T-helper 2 cell treated with Interferon-gamma antibody and Interleukin-4, amounts not matched to agents 5 μg/mL and 100 μg/mL, for 36 hours (primary cell): Measurements from ENCODE around the gene TBC1D19.
"Not testable (repeated sequence)": the region's sequence is repeated elsewhere in the genome, so short reads cannot be mapped to it uniquely, and the experiment has no call there.

Experiments used
- DNase-seq: peaks from one replicate; pipeline ENCODE4 v3.0.0; 2021; ENCODE audit warnings: low spot score
- H3K27ac Mint-ChIP-seq: one replicate; pipeline ENCODE4 v1.8.0; 2021; ENCODE audit warnings: mild to moderate bottlenecking, mixed read lengths
- H3K27me3 Mint-ChIP-seq: one replicate; pipeline ENCODE4 v1.8.0; 2021; ENCODE audit warnings: low read depth, mixed read lengths
- H3K36me3 Mint-ChIP-seq: one replicate; pipeline ENCODE4 v1.8.0; 2021; ENCODE audit warnings: low read depth, mixed read lengths
- H3K4me1 Mint-ChIP-seq: one replicate; pipeline ENCODE4 v1.8.0; 2021; ENCODE audit warnings: low read depth, mixed read lengths
- H3K4me3 Mint-ChIP-seq: one replicate; pipeline ENCODE4 v1.8.0; 2022; ENCODE audit warnings: mild to moderate bottlenecking, moderate library complexity, mixed read lengths
- H3K9me3 Mint-ChIP-seq: one replicate; pipeline ENCODE4 v1.8.0; 2021; ENCODE audit warnings: mixed read lengths

TBC1D19 gene, protein sequence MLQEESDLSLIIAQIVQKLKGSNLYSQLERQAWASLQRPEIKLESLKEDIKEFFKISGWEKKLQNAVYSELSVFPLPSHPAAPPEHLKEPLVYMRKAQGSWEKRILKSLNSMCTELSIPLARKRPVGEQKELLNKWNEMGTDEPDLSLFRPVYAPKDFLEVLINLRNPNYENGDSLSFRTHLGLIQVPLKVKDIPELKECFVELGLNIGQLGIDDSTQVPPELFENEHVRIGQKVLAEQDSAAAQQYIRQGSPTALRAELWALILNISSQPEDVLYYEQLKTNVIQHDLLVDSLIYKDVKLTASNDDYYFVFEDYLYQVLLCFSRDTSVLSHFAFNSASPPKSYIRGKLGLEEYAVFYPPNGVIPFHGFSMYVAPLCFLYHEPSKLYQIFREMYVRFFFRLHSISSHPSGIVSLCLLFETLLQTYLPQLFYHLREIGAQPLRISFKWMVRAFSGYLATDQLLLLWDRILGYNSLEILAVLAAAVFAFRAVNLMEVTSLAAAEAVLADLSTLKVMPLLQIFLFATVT

DNA sequence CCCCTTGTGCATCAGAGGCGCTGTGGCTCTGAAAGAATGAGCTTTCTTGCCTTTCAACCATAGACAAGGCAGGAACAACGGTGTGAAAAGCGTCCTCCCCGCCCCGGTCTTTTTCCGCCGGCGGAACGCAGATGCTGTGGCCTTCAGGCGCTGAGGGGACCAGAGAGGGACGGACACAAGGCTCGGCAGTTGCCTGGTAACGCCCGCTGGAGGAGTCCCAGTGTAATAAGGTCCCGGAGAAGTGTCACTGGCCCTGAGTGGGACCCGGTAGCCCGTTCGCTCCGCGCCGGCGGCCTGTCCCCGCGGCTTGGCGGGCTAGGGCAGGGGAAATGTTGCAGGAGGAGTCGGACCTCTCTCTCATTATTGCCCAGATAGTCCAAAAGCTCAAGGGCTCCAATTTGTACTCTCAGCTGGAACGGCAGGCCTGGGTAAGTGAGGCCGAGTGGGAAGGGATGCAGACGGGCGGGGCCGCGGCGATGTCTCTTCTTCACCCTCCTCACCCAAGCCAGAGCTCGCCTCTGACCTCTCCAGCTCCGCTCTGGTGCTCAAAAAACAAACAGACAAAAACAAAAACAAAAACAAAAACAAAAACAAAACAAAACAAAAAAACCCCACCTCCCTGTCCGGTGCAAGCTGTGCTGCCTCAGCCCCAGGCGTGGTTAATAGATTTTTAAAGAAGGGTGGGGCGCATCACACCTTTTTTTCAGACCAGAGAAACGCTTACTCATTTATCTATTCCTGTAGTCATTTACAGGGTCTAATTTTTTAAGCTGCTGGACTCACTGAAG, at the start of gene TBC1D19:
TBC1D19 (plus strand) TSS at position 220 of the 788 bp plus-strand sequence; CDS start at position 330, 110 bp downstream.
- peak within 1 kb of the TSS; percentile 97 for H3K4me3 Mint-ChIP-seq
- H3K36me3 Mint-ChIP-seq, result no peaks in the 10 kb centered on the region
- peak; percentile 87 for DNase-seq
- peak within 1 kb of the TSS; percentile 94 for H3K27ac Mint-ChIP-seq
- peaks cover 20% of the 10 kb centered on the region for H3K4me1 Mint-ChIP-seq
- H3K27me3 Mint-ChIP-seq, result no peaks in the 10 kb centered on the region
- H3K9me3 Mint-ChIP-seq, result peaks cover 7% of the 10 kb centered on the region

DNA sequence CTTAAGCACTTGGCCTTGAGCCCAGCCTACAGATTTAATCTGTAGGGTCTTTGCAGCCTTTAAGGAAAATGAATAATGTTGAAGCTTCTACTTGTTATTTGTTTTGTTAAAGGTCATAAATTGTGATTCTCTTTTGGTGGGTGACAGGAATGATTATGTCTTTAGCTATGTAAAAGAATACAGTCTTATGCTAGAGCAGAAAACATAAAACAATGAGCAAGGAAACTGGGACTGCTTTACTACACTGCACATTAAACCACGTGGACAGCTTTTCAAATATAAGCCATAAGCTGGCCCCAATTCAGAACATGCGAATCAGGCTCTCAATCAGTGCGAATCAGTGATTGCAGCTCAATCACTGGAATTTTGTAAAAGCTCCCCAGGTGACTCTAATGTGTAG, 40.9 kb upstream of the TBC1D19 start:
- H3K9me3 Mint-ChIP-seq, result peaks cover 25% of the 10 kb centered on the region
- no peak for DNase-seq
- H3K27ac Mint-ChIP-seq, result no peak overlapping the region
- no peaks in the 10 kb centered on the region for H3K36me3 Mint-ChIP-seq
- no peaks in the 10 kb centered on the region for H3K4me1 Mint-ChIP-seq
- H3K4me3 Mint-ChIP-seq, result no peak overlapping the region
- H3K27me3 Mint-ChIP-seq, result no peaks in the 10 kb centered on the region

DNA sequence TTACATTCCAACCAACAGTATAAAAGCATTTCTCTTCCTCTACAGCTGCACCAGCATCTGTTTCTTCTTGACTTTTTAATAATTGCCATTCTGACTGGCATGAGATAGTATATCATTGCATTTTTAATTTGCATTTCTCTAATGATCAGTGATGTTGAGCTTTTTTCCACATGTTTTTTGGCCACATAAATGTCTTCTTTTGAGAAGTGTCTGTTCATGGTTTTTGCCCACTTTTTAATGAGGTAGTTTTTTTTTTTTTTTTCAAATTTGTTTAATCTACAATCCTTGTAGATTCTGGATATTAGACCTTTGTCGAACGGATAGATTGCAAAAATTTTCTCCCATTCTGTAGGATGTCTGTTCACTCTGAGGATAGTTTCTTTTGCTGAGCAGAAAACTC, 39.5 kb upstream of the TBC1D19 start:
- Mint-ChIP-seq H3K27me3 (peaks cover 3% of the 10 kb centered on the region), H3K36me3 (no peaks in the 10 kb centered on the region), H3K27ac (no peak overlapping the region), H3K9me3 (peaks cover 31% of the 10 kb centered on the region), H3K4me3 (no peak overlapping the region), H3K4me1 (no peaks in the 10 kb centered on the region)
- DNase-seq, result no peak

DNA sequence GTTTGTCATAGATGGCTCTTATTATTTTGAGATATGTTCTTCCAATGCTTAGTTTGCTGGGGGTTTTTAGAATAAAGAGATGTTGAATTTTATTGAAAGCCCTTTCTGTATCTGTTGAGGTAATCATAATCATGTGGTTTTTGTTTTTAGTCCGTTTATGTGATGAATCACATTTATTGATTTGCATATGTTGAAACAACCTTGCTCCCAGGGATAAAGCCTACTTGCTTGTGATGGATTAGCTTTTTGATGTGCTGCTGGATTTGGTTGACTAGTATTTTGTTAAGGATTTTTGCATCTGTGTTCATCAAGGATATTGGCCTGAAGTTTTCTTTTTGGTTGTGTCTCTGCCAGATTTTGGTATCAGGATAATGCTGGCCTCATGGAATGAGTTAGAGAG, 35.5 kb upstream of the TBC1D19 start:
- H3K27me3 Mint-ChIP-seq, H3K4me1 Mint-ChIP-seq, H3K27ac Mint-ChIP-seq, H3K4me3 Mint-ChIP-seq, DNase-seq, H3K36me3 Mint-ChIP-seq: not testable (repeated sequence)
- peaks cover 30% of the 10 kb centered on the region for H3K9me3 Mint-ChIP-seq

DNA sequence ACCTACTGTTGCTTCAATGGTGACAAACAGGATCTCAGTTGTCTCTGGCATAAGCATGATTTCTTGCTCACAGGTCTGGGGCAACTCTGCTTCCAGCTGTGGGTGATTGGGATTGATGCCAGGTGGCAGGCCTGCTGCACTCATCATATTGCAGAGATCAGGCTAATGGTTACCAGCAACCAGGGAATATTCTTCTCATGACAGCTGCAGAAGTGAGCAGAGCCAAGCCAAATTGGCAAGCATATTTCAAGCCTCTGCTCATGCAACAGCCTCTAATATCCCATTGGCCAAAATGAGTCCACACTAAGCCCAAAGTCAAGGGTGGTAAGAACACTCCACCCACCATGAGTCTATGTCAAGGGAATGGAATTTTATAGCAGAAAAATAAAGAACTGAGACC, 26.7 kb upstream of the TBC1D19 start:
- Mint-ChIP-seq H3K27me3 (peaks cover 8% of the 10 kb centered on the region), H3K36me3 (no peaks in the 10 kb centered on the region), H3K4me1 (no peaks in the 10 kb centered on the region), H3K9me3 (peaks cover 12% of the 10 kb centered on the region), H3K27ac (no peak overlapping the region), H3K4me3 (no peak overlapping the region)
- no peak for DNase-seq

DNA sequence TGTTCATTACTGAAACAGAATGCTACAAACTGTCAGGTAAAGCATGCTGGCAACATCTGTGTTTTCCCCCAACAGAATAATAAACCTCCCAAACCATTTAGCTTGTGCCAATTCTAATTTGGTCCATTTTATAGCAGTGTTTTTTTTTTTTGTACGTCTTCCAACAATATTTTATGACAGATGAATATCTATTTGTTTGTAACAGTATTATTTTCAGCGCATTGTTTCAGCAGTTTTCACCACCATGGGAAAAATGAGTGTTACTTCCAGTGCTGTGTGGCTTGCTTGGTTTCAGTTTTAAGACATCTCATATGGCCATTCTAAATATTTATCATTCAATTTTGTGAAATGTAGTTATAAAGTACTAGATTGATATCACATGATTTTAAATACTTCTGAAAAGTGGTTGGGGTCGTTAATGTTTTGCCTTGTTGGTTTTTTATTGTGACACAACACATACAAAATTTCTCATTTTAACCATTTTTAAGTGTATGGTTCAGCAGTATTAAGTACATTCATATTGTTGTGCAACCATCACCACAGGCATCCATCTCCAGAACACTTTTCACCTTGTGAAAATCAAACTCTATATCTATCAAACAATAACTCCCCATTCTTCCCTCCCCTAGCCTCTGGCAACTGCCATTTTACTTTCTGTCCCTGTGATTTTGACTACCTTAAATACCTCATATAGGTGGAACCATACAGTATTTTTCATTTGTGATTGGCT, 25.6 kb upstream of the TBC1D19 start:
- no peak overlapping the region for H3K4me3 Mint-ChIP-seq
- no peak overlapping the region for H3K27ac Mint-ChIP-seq
- H3K4me1 Mint-ChIP-seq, result no peaks in the 10 kb centered on the region
- no peaks in the 10 kb centered on the region for H3K36me3 Mint-ChIP-seq
- H3K9me3 Mint-ChIP-seq, result peaks cover 11% of the 10 kb centered on the region
- no peak for DNase-seq
- peaks cover 13% of the 10 kb centered on the region for H3K27me3 Mint-ChIP-seq

DNA sequence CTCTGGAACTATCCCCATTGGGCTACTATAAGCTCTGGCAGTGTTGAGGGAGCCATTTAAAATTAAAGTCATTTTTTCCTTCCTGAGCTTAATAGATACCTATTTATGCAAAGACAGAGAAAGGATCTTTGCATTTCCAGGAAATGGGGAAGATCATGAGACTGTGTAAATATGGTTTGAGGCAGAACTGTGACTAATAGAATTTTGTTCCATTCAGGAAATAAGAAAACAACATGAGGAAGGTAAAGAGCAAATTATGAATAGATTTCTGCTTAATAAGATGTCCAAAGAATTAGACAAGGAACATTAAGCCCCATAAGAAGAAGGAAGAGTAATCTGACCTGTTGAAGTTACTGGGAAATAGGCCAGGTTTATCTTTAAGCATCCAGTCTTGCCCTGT, 17.8 kb upstream of the TBC1D19 start:
- no peak overlapping the region for H3K27ac Mint-ChIP-seq
- H3K27me3 Mint-ChIP-seq, result peaks cover 11% of the 10 kb centered on the region
- DNase-seq, result no peak

DNA sequence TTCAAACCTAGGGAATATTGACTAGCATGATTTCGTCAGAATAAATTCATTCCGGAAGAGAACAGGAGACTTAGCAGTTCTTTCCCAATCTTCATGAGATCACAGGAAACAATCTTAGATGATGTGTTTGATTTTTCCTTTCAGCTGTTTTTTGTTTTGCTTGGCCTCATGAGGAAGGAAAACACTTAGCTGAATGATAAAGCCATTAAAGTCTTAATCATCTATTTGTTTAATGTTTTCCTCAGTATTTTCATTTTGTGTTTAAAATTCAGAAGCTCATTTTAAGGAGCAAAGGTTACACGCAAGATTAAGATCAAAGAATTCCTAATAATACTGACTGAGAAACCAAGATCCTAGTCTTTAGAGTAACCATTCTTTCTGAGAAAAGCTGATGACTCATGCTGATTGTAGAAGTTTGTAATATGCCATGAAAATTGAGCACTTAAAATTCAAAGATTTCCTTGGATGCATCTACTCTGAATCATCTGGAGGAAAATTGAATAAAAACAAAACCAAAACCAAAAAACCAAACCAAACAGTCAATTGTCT, 15.4 kb upstream of the TBC1D19 start:
- Mint-ChIP-seq H3K36me3 (no peaks in the 10 kb centered on the region), H3K9me3 (no peaks in the 10 kb centered on the region), H3K27me3 (peaks cover 2% of the 10 kb centered on the region), H3K4me1 (peaks cover 9% of the 10 kb centered on the region), H3K27ac (no peak overlapping the region), H3K4me3 (no peak overlapping the region)
- no peak for DNase-seq

More for the DNA sequence above, 17.8 kb upstream of the TBC1D19 start:
- H3K36me3 Mint-ChIP-seq, result no peaks in the 10 kb centered on the region
- no peak overlapping the region for H3K4me3 Mint-ChIP-seq
- H3K9me3 Mint-ChIP-seq, result no peaks in the 10 kb centered on the region
- peaks cover 9% of the 10 kb centered on the region for H3K4me1 Mint-ChIP-seq

DNA sequence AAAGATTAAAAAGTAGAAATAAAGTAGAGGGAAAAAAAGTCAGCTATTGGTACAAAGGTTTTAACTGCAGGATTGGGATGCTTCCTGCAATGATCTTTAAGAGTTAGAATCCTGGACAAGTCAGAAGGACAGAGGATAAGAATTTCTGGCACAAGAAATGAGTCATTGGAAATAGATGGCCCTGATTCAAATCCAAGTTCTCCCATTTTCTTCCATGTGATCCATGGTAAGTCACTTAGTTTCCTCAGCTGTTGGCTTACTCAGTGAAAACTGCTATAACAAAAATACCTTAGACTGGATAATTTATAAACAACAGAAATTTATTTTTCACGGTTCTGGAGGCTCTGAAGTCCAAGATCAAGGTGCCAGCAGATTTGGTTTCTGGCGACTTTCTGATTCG, 13.3 kb upstream of the TBC1D19 start:
- H3K4me1 Mint-ChIP-seq, result peaks cover 9% of the 10 kb centered on the region
- H3K9me3 Mint-ChIP-seq, result no peaks in the 10 kb centered on the region
- H3K36me3 Mint-ChIP-seq, result no peaks in the 10 kb centered on the region
- DNase-seq, result no peak
- H3K27ac Mint-ChIP-seq, result no peak overlapping the region
- no peak overlapping the region for H3K4me3 Mint-ChIP-seq
- H3K27me3 Mint-ChIP-seq, result peaks cover under 1% of the 10 kb centered on the region

DNA sequence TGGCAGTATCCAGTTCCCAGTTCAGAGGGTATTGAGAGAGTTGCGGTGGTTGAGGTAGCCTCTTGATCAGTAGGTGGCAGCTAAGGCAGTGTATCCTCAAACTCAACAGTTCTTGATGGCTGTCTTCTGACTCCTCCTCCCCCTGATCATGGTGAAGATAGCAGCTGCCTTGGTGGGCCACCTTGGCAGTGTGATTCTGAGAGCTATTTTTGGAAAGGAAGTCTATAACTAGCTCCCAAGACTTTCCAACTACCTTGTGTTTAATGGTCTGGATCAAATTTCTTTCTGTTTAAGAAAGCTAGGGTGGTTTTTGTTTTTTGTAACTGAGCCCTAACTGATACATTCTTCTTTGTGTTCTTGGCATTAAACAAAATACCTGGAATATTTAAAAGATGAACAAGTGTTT, 10.5 kb upstream of the TBC1D19 start:
- Mint-ChIP-seq H3K27me3 (peaks cover 3% of the 10 kb centered on the region), H3K9me3 (no peaks in the 10 kb centered on the region), H3K4me1 (peaks cover 9% of the 10 kb centered on the region), H3K27ac (no peak overlapping the region), H3K36me3 (no peaks in the 10 kb centered on the region), H3K4me3 (no peak overlapping the region)
- DNase-seq, result no peak

DNA sequence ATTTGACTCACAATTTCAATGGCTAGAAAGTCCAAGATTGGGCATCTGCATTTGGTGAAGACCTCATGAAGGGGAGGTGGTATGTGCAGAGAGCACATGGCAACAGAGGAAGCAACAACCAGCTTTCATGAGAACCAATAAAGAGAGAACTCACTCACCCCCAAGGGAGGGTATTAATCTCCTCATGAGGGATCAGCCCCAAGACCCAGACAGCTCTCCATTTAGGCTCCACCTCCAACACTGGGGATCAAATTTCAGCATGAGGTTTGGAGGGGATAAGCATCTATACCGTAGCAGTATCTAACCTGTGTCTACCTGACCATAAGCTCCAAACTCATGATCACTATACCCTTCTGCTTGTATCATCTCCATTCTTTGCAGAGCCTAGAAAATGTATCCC, 9.3 kb upstream of the TBC1D19 start:
- H3K36me3 Mint-ChIP-seq, result no peaks in the 10 kb centered on the region
- H3K27ac Mint-ChIP-seq, result no peak overlapping the region
- H3K4me1 Mint-ChIP-seq, result peaks cover 2% of the 10 kb centered on the region
- no peaks in the 10 kb centered on the region for H3K9me3 Mint-ChIP-seq
- H3K27me3 Mint-ChIP-seq, result peaks cover 3% of the 10 kb centered on the region
- no peak for DNase-seq
- H3K4me3 Mint-ChIP-seq, result no peak overlapping the region

DNA sequence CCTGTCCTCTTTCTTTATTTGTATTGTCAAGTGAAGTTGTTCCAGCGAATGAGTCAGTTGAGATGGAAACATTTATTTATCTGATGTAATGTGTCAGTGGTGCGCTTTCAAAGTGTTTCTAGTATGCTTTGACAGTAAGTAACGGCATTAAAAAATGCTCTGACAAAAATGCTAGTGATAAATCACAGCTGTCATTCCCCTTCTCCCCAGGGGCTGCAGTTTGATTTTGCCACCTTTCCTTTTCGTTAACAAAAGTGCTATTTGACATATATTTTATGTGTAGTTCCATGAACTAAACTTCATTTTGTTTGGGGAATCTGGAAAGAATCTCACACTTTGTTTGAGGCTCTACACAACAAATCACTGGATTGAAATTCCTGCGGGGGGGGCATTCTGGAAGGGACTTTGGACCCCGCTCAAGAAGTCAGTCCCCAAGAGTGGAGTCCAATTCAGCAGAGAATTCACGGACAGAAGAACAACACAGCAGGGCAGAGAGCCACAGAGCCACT, 7.6 kb upstream of the TBC1D19 start:
- Mint-ChIP-seq H3K4me3 (no peak overlapping the region), H3K27me3 (peaks cover 3% of the 10 kb centered on the region), H3K27ac (no peak overlapping the region), H3K36me3 (no peaks in the 10 kb centered on the region), H3K4me1 (peaks cover 2% of the 10 kb centered on the region), H3K9me3 (no peaks in the 10 kb centered on the region)
- DNase-seq, result no peak

DNA sequence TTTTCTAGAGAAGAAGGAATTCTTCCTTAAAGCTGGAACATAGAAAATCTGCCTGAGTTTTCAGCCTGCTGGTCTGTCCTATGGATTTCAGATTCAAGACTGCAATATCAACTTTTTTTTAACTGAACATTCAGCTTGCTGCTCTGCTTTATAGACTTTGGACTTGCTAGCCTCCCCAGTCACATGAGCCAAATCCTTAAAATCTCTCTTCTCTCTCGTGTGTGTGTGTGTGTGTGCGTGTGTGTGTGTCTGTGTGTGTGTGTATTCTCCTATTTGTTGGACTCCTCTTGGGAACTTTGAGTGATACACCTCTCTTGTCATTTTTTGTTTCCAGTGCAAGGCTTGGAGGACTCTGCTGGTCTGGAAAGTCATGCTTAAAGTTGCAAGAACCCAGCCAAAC, 6.8 kb upstream of the TBC1D19 start:
- Mint-ChIP-seq H3K27me3 (peaks cover 3% of the 10 kb centered on the region), H3K27ac (no peak overlapping the region), H3K4me3 (no peak overlapping the region), H3K36me3 (no peaks in the 10 kb centered on the region), H3K4me1 (peaks cover 2% of the 10 kb centered on the region), H3K9me3 (no peaks in the 10 kb centered on the region)
- no peak for DNase-seq
